SK-N-SH (cell line): ENCODE measurements around the gene CISH.

Experiments
- CTCF ChIP-seq: fragments of 200-600 bp; sonication (generic); IDR thresholded peaks from 2 replicates; pipeline ENCODE4 v1.6.1; 2017; ENCODE audit warnings: antibody characterized with exemption, mild to moderate bottlenecking, moderate library complexity
- TAF1 ChIP-seq: IDR thresholded peaks from 2 replicates; pipeline ENCODE4 v1.6.1; 2012; ENCODE audit warnings: low read depth, mild to moderate bottlenecking, low read length, moderate library complexity, borderline replicate concordance

- no peak for TF ChIP-seq TAF1
- no peak for TF ChIP-seq CTCF
These were observed 25.4 kb downstream of the CISH start for GRCh38 chr3:50585919-50586762.
